H7 (cell line): ENCODE measurements around the gene ACVR2B. TPM values are rescaled to one million over a fixed set of nuclear protein-coding genes. Genes with fewer than 3 reads are reported as not detected.

Source experiments
- DNase-seq: peaks from one replicate; pipeline ENCODE4 v3.0.0; 2012
- H3K27me3 ChIP-seq: 2 replicates; pipeline ENCODE4 v1.6.0; 2011; ENCODE audit warnings: mild to moderate bottlenecking, low read length; ENCODE audit not compliant: control insufficient read depth, insufficient read depth
- H3K36me3 ChIP-seq: replicated peaks from 2 replicates; pipeline ENCODE4 v1.5.1; 2011; ENCODE audit warnings: low read length; ENCODE audit not compliant: control insufficient read depth, insufficient read depth
- H3K4me3 ChIP-seq: 2 replicates; pipeline ENCODE4 v1.5.1; 2011; ENCODE audit warnings: low read depth, mild to moderate bottlenecking, control low read depth, low read length, moderate library complexity; ENCODE audit not compliant: insufficient read depth
- total RNA-seq: library from RNA; depleted of rRNA; stranded (reverse); fragments of >200 nt; shearing (Covaris generic); gene quantifications from 2 replicates; pipeline ENCODE4 v1.2.3, GENCODE V29; 2014

The ACVR2B gene
- total RNA-seq, 1 experiment from 2014 or later: 39.0 TPM

DNA sequence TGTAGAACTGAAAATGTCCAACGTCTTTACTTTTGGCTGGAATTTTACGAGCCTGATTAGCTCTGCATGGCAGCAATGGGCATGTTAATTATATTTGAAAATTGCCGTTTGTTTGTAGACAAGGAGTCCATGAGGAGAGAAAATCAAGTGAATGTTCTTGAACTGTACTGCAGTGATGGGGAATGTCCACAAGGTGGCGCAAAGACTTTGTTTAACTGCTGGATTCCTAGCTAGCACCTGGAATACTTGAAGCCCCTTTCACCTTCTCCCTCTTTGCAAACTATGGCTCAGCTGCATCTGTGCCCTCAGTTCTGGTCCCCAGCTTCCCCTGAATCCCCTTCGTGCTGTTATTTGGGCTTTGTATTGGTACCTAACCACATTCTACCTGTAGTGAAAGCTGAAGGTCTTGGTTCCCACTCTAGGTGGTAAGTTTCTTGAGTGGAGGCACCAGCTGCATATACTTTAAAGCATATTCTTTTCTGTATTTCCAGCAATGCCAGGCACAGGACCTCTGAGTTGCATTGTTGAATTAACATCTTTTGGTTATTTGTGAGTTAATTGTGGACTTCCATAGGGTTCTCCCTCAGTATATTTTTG is 67.8 kb downstream of the ACVR2B start:
- H3K36me3 ChIP-seq: peaks cover 7% of the 10 kb centered on the region
- H3K27me3 ChIP-seq: no peaks in the 10 kb centered on the region
- no peak overlapping the region for H3K4me3 ChIP-seq
- peak; percentile 77 for DNase-seq

DNA sequence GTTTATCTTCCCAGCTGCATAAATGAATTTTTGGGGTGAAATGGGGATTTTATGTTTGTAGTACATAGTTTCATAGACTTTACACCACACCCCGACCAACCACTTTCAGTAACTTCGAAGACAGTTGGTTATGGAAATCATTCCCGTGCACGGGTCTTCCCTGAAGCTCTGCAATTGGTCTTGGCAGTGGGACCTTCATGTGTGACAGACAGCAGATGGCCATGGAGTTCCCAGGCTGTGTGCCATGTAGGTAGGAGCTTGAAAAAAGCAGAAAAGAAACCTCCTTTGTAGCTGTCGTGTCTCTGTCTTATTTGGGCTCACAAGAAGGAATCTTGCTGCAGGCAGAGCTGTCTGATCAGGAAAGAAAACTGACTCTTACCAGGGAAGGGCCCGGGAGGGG is 68.3 kb downstream of the ACVR2B start:
- DNase-seq: no peak
- H3K4me3 ChIP-seq: no peak overlapping the region
- H3K36me3 ChIP-seq: peaks cover 7% of the 10 kb centered on the region
- H3K27me3 ChIP-seq: no peaks in the 10 kb centered on the region

- Histone ChIP-seq H3K36me3 (peaks cover 7% of the 10 kb centered on the region), H3K27me3 (no peaks in the 10 kb centered on the region), H3K4me3 (no peak overlapping the region)
- DNase-seq: no peak
Observed at GRCh38 chr3:38524141-38524739, 70.5 kb downstream of the ACVR2B start.

DNA sequence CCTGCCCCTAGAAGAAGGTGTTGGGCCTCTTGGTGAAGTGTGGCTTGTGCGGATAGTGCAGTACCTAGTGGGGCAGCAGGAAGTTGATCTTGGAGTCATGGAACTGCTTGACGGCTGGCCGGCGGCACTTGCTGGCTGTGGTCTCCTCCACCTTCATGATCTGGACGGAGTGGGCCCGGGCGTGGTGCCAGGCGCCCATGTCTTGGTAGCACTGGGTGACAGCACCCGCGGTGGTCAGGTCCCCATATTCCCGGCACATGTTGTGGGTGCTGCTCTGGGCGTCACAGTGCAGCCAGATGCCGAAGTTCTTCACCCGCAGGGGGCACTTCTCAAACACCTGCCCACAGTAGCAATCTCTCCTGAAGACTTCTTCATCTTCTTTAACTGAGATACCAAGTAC is 73.1 kb downstream of the ACVR2B start:
- no peak overlapping the region for H3K4me3 ChIP-seq
- H3K27me3 ChIP-seq: no peaks in the 10 kb centered on the region
- no peak for DNase-seq
- peaks cover 7% of the 10 kb centered on the region for H3K36me3 ChIP-seq

DNA sequence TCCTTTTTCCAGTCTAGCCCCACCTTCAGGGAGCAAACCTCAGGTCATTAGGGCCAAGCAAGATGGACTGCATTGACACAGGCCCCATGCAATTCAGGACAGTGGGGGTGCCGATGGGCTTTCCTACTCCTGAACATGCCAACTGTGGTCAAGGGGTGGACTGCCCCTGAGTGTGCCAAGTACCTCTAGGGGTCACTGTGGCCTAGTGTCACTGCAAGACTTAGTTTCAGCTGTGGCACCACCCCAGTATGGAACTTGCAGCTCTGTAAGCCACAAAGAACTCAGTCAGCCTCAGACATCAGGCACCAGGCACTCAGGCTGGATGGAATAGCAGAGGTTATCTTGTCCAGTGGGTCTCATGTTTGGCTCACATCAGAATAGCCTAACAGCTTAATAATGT is 74.8 kb downstream of the ACVR2B start:
- Histone ChIP-seq H3K4me3 (no peak overlapping the region), H3K36me3 (peaks cover 5% of the 10 kb centered on the region), H3K27me3 (no peaks in the 10 kb centered on the region)
- peak; percentile 58 for DNase-seq

GRCh38 chr3:38532529-38532928 is 78.8 kb downstream of the ACVR2B start:
- H3K27me3 ChIP-seq: no peaks in the 10 kb centered on the region
- H3K4me3 ChIP-seq: no peak overlapping the region
- no peak for DNase-seq
- no peaks in the 10 kb centered on the region for H3K36me3 ChIP-seq

- Histone ChIP-seq H3K36me3 (no peaks in the 10 kb centered on the region), H3K4me3 (no peak overlapping the region), H3K27me3 (no peaks in the 10 kb centered on the region)
- no peak for DNase-seq
Observed at GRCh38 chr3:38533285-38533976, 79.7 kb downstream of the ACVR2B start.

DNA sequence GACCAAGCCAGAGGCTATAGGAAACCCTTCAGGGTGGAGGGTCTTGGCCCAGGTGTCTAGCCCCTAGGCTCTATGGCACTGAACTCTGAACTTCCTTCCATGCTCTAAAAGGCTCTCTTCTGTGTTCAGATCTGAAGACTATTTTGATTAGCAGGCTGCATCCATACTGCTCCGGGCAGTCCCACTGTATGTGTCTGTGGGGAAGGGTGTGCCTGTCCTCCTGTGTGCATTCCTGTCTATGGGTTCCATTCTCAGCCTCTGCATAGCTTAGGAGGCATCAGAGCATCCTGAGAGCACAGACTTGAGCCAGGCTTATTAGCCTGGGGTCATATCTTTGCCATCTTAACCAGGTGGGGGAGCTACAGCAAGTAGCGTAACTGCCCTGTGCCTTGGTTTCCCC is 80.5 kb downstream of the ACVR2B start:
- Histone ChIP-seq H3K27me3 (no peaks in the 10 kb centered on the region), H3K36me3 (no peaks in the 10 kb centered on the region), H3K4me3 (no peak overlapping the region)
- no peak for DNase-seq

DNA sequence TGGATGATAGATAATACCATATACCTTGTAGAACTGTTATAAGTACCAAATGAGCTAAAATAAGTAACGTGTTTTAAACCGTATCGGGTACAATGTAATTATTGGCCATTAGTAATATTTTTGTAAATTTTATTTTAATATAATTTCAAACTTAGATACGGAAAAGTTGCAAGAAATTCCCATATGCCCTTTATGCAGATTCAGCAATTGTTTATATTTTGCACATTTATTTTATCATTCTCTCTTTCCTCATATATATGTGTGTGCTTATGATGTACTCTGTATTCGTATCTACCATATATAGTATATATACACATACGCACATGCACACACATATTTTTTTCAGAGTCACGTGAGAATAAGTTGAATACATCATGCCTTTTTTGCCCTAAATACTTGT is 80.9 kb downstream of the ACVR2B start:
- Histone ChIP-seq H3K4me3 (no peak overlapping the region), H3K27me3 (no peaks in the 10 kb centered on the region), H3K36me3 (no peaks in the 10 kb centered on the region)
- DNase-seq: no peak

DNA sequence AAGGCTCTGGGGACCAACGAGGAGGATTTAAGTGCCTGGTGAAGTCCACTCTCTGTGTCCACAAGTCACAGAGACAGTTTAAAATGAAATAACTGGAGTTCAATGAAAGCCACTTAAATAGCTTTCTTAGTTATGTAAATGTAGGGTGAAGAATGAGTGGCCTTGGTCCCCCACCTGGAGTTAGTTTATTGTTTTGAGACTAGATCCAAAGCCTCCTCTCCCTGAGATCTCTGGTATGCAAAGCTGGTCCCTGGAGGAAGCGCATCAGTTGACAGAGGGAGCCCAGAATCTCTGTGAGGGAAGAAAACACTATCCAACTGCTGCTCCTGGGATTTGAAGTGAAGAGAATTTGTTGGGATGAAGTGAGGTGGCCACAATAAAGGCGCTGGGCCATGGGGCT is 83.0 kb downstream of the ACVR2B start:
- DNase-seq: peak; percentile 78
- no peak overlapping the region for H3K4me3 ChIP-seq
- H3K27me3 ChIP-seq: no peaks in the 10 kb centered on the region
- H3K36me3 ChIP-seq: no peaks in the 10 kb centered on the region

GRCh38 chr3:38538773-38539353 is 85.2 kb downstream of the ACVR2B start:
- H3K36me3 ChIP-seq: no peaks in the 10 kb centered on the region
- no peaks in the 10 kb centered on the region for H3K27me3 ChIP-seq
- no peak overlapping the region for H3K4me3 ChIP-seq
- DNase-seq: no peak

- H3K36me3 ChIP-seq: no peaks in the 10 kb centered on the region
- H3K4me3 ChIP-seq: no peak overlapping the region
- DNase-seq: no peak
- H3K27me3 ChIP-seq: no peaks in the 10 kb centered on the region
Observed at GRCh38 chr3:38541806-38542205, 88.1 kb downstream of the ACVR2B start.
